Endodermal cell (in vitro differentiated cells): Measurements from ENCODE around the gene PSMA7. TPM values are rescaled to one million over a fixed set of nuclear protein-coding genes. Genes with fewer than 3 reads are reported as not detected.

Source experiments
- DNase-seq: peaks from one replicate; pipeline ENCODE4 v3.0.0-alpha.2; 2017
- H3K27ac ChIP-seq: 2 replicates; pipeline ENCODE4 v1.5.1; 2013; ENCODE audit warnings: mild to moderate bottlenecking, low read depth, low read length, moderate library complexity
- H3K27me3 ChIP-seq: 2 replicates; pipeline ENCODE4 v1.6.1; 2013; ENCODE audit warnings: mild to moderate bottlenecking, low read length, moderate library complexity; ENCODE audit not compliant: insufficient read depth, control insufficient read depth, poor library complexity, severe bottlenecking
- H3K36me3 ChIP-seq: 2 replicates; pipeline ENCODE4 v1.7.0; 2013; ENCODE audit warnings: mild to moderate bottlenecking, low read length, moderate library complexity; ENCODE audit not compliant: control insufficient read depth, insufficient read depth
- H3K4me1 ChIP-seq: one replicate; pipeline ENCODE4 v1.7.0; 2013; ENCODE audit warnings: low read length; ENCODE audit not compliant: control insufficient read depth, insufficient read depth
- H3K4me3 ChIP-seq: 2 replicates; pipeline ENCODE4 v1.5.1; 2013; ENCODE audit warnings: mild to moderate bottlenecking, low read length, moderate library complexity
- H3K9ac ChIP-seq: 2 replicates; pipeline ENCODE4 v1.6.1; 2013; ENCODE audit warnings: mild to moderate bottlenecking, low read length, moderate library complexity; ENCODE audit not compliant: poor library complexity, severe bottlenecking; ENCODE audit errors: extremely low read depth
- H3K9me3 ChIP-seq: 2 replicates; pipeline ENCODE4 v1.6.1; 2013; ENCODE audit warnings: mild to moderate bottlenecking, low read length, moderate library complexity; ENCODE audit not compliant: control insufficient read depth
- H3K27ac Mint-ChIP-seq: 2 replicates; pipeline ENCODE4 v1.8.0; 2020; ENCODE audit warnings: mixed read lengths
- H3K27me3 Mint-ChIP-seq: 2 replicates; pipeline ENCODE4 v1.8.0; 2021; ENCODE audit warnings: mild to moderate bottlenecking, mixed read lengths; ENCODE audit not compliant: insufficient read depth
- H3K36me3 Mint-ChIP-seq: 2 replicates; pipeline ENCODE4 v1.8.0; 2020; ENCODE audit warnings: low read depth, mixed read lengths
- H3K4me1 Mint-ChIP-seq: 2 replicates; pipeline ENCODE4 v1.8.0; 2020; ENCODE audit warnings: mixed read lengths
- H3K4me3 Mint-ChIP-seq: 2 replicates; pipeline ENCODE4 v1.8.0; 2020; ENCODE audit warnings: mild to moderate bottlenecking, moderate library complexity, mixed read lengths
- H3K9me3 Mint-ChIP-seq: 2 replicates; pipeline ENCODE4 v1.8.0; 2020; ENCODE audit warnings: mild to moderate bottlenecking, mixed read lengths
- CTCF ChIP-seq: fragments of 200-600 bp; sonication (generic); conservative IDR thresholded peaks from 2 replicates; pipeline ENCODE4 v1.5.0; 2021; ENCODE audit warnings: antibody characterized with exemption, mild to moderate bottlenecking
- WGBS, 2 experiments: methylation state at CpG; one replicate each; pipeline versions ENCODE4 v1.1.5 to v1.1.7; 2013; ENCODE audit warnings: missing lambda C conversion rate in 2 of 2, mixed read lengths in 1 of 2; ENCODE audit not compliant: insufficient coverage in 1 of 2, insufficient read length in 1 of 2; 5-methylcytosine and 5-hydroxymethylcytosine counted together
- total RNA-seq, 2 donors: library from RNA; stranded (reverse); fragmentation: NEBNext Ultra II Directional in 1 of 2; extraction: Animal tissue kit (Norgen Biotek cat#: 25700) in 1 of 2; gene quantifications; 2 replicates in 1 of 2; 3 replicates in 1 of 2; pipeline ENCODE4 v1.2.1, GENCODE V29; 2021

The PSMA7 gene
- total RNA-seq, 2 donors from 2014 or later: 279 to 280 TPM

GRCh38 chr20:62160253-62160652 lies 17.1 kb upstream of the PSMA7 start:
- Mint-ChIP-seq H3K9me3 (no peaks in the 10 kb centered on the region), H3K36me3 (peaks cover 29% of the 10 kb centered on the region), H3K4me3 (no peak overlapping the region), H3K27ac (no peak overlapping the region), H3K27me3 (no peaks in the 10 kb centered on the region), H3K4me1 (peaks cover 11% of the 10 kb centered on the region)
- no peak for DNase-seq
- Histone ChIP-seq H3K27me3 (no peaks in the 10 kb centered on the region), H3K27ac (no peak overlapping the region), H3K9ac (no peak overlapping the region), H3K9me3 (no peaks in the 10 kb centered on the region), H3K4me3 (no peak overlapping the region), H3K36me3 (peaks cover 42% of the 10 kb centered on the region), H3K4me1 (peaks cover 2% of the 10 kb centered on the region)
- 97 to 99% methylated on average over 3 to 7 of the region's 9 CpGs for WGBS, 2 experiments
- TF ChIP-seq CTCF: no peak

DNA sequence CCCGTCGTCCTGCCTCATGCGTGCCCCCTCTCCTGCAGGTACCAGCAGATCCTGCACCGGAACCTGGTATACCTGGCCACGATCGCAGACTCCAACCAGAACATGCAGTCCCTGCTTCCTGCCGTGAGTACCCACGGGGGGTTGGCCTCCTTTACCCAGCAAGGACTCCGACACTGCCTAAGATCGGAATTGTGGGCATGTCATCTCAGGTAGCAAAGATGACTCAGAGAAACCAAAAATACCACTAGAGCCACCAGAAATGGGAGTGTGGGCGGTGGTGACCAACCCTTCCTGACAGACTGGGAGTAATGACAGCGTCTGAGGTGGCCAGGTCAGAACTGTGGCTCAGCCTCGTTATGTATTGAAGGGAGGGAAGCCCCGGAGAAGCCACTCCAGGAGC lies 16.6 kb upstream of the PSMA7 start:
- Mint-ChIP-seq H3K27ac (no peak overlapping the region), H3K4me3 (no peak overlapping the region), H3K9me3 (no peaks in the 10 kb centered on the region), H3K36me3 (peaks cover 27% of the 10 kb centered on the region), H3K27me3 (no peaks in the 10 kb centered on the region), H3K4me1 (peaks cover 11% of the 10 kb centered on the region)
- peaks cover 2% of the 10 kb centered on the region for H3K4me1 ChIP-seq
- H3K9ac ChIP-seq: no peak overlapping the region
- H3K9me3 ChIP-seq: no peaks in the 10 kb centered on the region
- no peak for DNase-seq
- no peak overlapping the region for H3K27ac ChIP-seq
- no peaks in the 10 kb centered on the region for H3K27me3 ChIP-seq
- H3K4me3 ChIP-seq: no peak overlapping the region
- WGBS, 2 experiments: 91 to 98% methylated on average over 11 to 13 of the region's 14 CpGs
- TF ChIP-seq CTCF: no peak
- H3K36me3 ChIP-seq: peaks cover 39% of the 10 kb centered on the region

GRCh38 chr20:62159052-62159451 lies 15.9 kb upstream of the PSMA7 start:
- H3K36me3 Mint-ChIP-seq: peaks cover 30% of the 10 kb centered on the region
- no peak for TF ChIP-seq CTCF

More at GRCh38 chr20:62159052-62159451, 15.9 kb upstream of the PSMA7 start:
- Histone ChIP-seq H3K9me3 (no peaks in the 10 kb centered on the region), H3K36me3 (peaks cover 45% of the 10 kb centered on the region), H3K9ac (no peak overlapping the region), H3K27ac (no peak overlapping the region), H3K4me1 (peaks cover 2% of the 10 kb centered on the region), H3K27me3 (no peaks in the 10 kb centered on the region), H3K4me3 (no peak overlapping the region)
- Mint-ChIP-seq H3K27me3 (no peaks in the 10 kb centered on the region), H3K4me1 (peaks cover 11% of the 10 kb centered on the region), H3K9me3 (no peaks in the 10 kb centered on the region), H3K27ac (no peak overlapping the region), H3K4me3 (no peak overlapping the region)
- 94 to 96% methylated on average over 10 to 11 of the region's 11 CpGs for WGBS, 2 experiments
- DNase-seq: no peak
